IMR-90 (cell line): ENCODE measurements around the gene KIF20A. TPM values are rescaled to one million over a fixed set of nuclear protein-coding genes. Genes with fewer than 3 reads are reported as not detected.

Experiments used
- ATAC-seq: fragments of 200-7000 bp; cut with Tn5 transposase; 2 replicates; pipeline ENCODE4 v1.9.1; 2020; ENCODE audit warnings: low read depth, mild to moderate bottlenecking, moderate library complexity
- Bru-seq: library from RNA; stranded (reverse); fragments of 400-500 nt; gene quantifications from one replicate; lab custom pipeline; 2021; lab: Mats Ljungman, UMichigan
- BruChase-seq, 2 experiments: library from RNA; stranded (reverse); fragments of 400-500 nt; gene quantifications; one replicate each; lab custom pipeline; 2021; lab: Mats Ljungman, UMichigan
- BruUV-seq: library from RNA; stranded (reverse); fragments of 400-500 nt; replicated peaks from 2 replicates; lab custom pipeline; 2021; lab: Mats Ljungman, UMichigan
- CTCF ChIA-PET: fragments of 300-600 bp; formaldehyde crosslinking; extraction: SDS; loops from one replicate; lab custom pipeline; 2021; ENCODE audit warnings: antibody characterized with exemption; lab: Yijun Ruan, JAX
- POLR2A ChIA-PET: fragments of 300-600 bp; sonication (Branson Sonifier 250); formaldehyde crosslinking; loops from one replicate; lab custom pipeline; 2022; ENCODE audit warnings: antibody characterized with exemption; ENCODE audit not compliant: unreplicated experiment; lab: Charles Lee
- DNase-seq: peaks from one replicate; pipeline ENCODE4 v3.0.0; 2013
- H2AFZ ChIP-seq: replicated peaks from 2 replicates; pipeline ENCODE3; 2013; ENCODE audit warnings: low read length, mild to moderate bottlenecking; ENCODE audit not compliant: poor library complexity
- H2AK5ac ChIP-seq: 2 replicates; pipeline ENCODE4 v1.6.1; 2013; ENCODE audit warnings: low read depth, low read length, inconsistent platforms
- H2AK9ac ChIP-seq: replicated peaks from 2 replicates; pipeline ENCODE3; 2013; ENCODE audit warnings: mild to moderate bottlenecking, low read depth, low read length, moderate library complexity; ENCODE audit not compliant: poor library complexity
- H2BK120ac ChIP-seq: 2 replicates; pipeline ENCODE4 v1.6.1; 2013; ENCODE audit warnings: low read depth, low read length, inconsistent platforms
- H2BK15ac ChIP-seq: 3 replicates; pipeline ENCODE4 v1.6.1; 2013; ENCODE audit warnings: low read depth, low read length, inconsistent platforms
- H2BK20ac ChIP-seq: 2 replicates; pipeline ENCODE4 v1.6.1; 2013; ENCODE audit warnings: low read depth, mild to moderate bottlenecking, inconsistent platforms, low read length, moderate library complexity
- H2BK5ac ChIP-seq: 2 replicates; pipeline ENCODE4 v1.6.1; 2013; ENCODE audit warnings: mild to moderate bottlenecking, low read depth, low read length, inconsistent platforms; ENCODE audit not compliant: poor library complexity, severe bottlenecking
- H3K14ac ChIP-seq: replicated peaks from 2 replicates; pipeline ENCODE4 v1.6.1; 2013; ENCODE audit warnings: low read depth, low read length, inconsistent platforms
- H3K18ac ChIP-seq: 2 replicates; pipeline ENCODE4 v1.6.1; 2013; ENCODE audit warnings: low read depth, low read length, control low read depth
- H3K23ac ChIP-seq: 2 replicates; pipeline ENCODE4 v1.6.1; 2013; ENCODE audit warnings: low read depth, low read length, inconsistent platforms
- H3K27ac ChIP-seq: 2 replicates; pipeline ENCODE4 v1.5.1; 2013; ENCODE audit warnings: mild to moderate bottlenecking, control low read depth, low read length; ENCODE audit not compliant: insufficient read depth
- H3K27me3 ChIP-seq: 2 replicates; pipeline ENCODE4 v1.6.1; 2013; ENCODE audit warnings: low read length; ENCODE audit not compliant: control insufficient read depth, insufficient read depth
- H3K36me3 ChIP-seq: 2 replicates; pipeline ENCODE4 v1.6.1; 2013; ENCODE audit warnings: low read length, mixed read lengths; ENCODE audit not compliant: control insufficient read depth, insufficient read depth
- H3K4ac ChIP-seq: 2 replicates; pipeline ENCODE4 v1.6.1; 2013; ENCODE audit warnings: low read depth, low read length, inconsistent platforms
- H3K4me1 ChIP-seq: 2 replicates; pipeline ENCODE4 v1.6.1; 2013; ENCODE audit warnings: low read length, mixed read lengths; ENCODE audit not compliant: control insufficient read depth, insufficient read depth
- H3K4me2 ChIP-seq: 2 replicates; pipeline ENCODE4 v1.6.1; 2013; ENCODE audit warnings: low read depth, mild to moderate bottlenecking, control low read depth, low read length, moderate library complexity
- H3K4me3 ChIP-seq: 2 replicates; pipeline ENCODE4 v1.5.1; 2013; ENCODE audit warnings: low read depth, mild to moderate bottlenecking, control low read depth, low read length, moderate library complexity; ENCODE audit not compliant: insufficient read depth
- H3K56ac ChIP-seq: 2 replicates; pipeline ENCODE4 v1.6.1; 2013; ENCODE audit warnings: low read length, inconsistent platforms; ENCODE audit not compliant: insufficient read depth; ENCODE audit errors: extremely low read depth
- H3K79me1 ChIP-seq, 2 experiments: 2 replicates each; pipeline ENCODE4 v1.6.1; 2013; ENCODE audit warnings: low read length in 2 of 2, inconsistent platforms in 1 of 2, low read depth in 1 of 2
- H3K9ac ChIP-seq: 2 replicates; pipeline ENCODE4 v1.6.1; 2013; ENCODE audit warnings: low read depth, low read length, control low read depth
- H3K9me1 ChIP-seq: 2 replicates; pipeline ENCODE4 v1.6.1; 2013; ENCODE audit warnings: low read length, inconsistent platforms; ENCODE audit not compliant: insufficient read depth
- H3K9me3 ChIP-seq: 2 replicates; pipeline ENCODE4 v1.6.1; 2013; ENCODE audit warnings: low read length; ENCODE audit not compliant: control insufficient read depth, insufficient read depth
- H4K20me1 ChIP-seq: 2 replicates; pipeline ENCODE4 v1.6.1; 2013; ENCODE audit warnings: low read length, inconsistent platforms; ENCODE audit not compliant: insufficient read depth
- H4K5ac ChIP-seq: 2 replicates; pipeline ENCODE4 v1.6.1; 2013; ENCODE audit warnings: mild to moderate bottlenecking, low read depth, low read length, control low read depth
- H4K8ac ChIP-seq, 2 experiments: 2 replicates each; pipeline ENCODE4 v1.6.1; 2013; ENCODE audit warnings: low read depth in 2 of 2, low read length in 2 of 2, control low read depth in 1 of 2, inconsistent platforms in 1 of 2
- H4K91ac ChIP-seq: 2 replicates; pipeline ENCODE4 v1.6.1; 2013; ENCODE audit warnings: low read depth, low read length, inconsistent platforms; ENCODE audit not compliant: insufficient read depth
- CHD1 ChIP-seq: IDR thresholded peaks from 2 replicates; pipeline ENCODE4 v1.6.1; 2012; ENCODE audit warnings: low read depth, low read length, improper control_type of control experiment
- FOS ChIP-seq: fragments of 150-350 bp; IDR thresholded peaks from 2 replicates; pipeline ENCODE4 v1.6.1; 2016; ENCODE audit warnings: low read depth, low read length
- MXI1 ChIP-seq: IDR thresholded peaks from 2 replicates; pipeline ENCODE4 v1.6.1; 2012; ENCODE audit warnings: low read depth, mild to moderate bottlenecking, low read length, moderate library complexity, borderline replicate concordance
- POLR2A ChIP-seq: IDR thresholded peaks from 2 replicates; pipeline ENCODE4 v1.6.1; 2012; ENCODE audit warnings: mild to moderate bottlenecking, low read depth, low read length
- SMC3 ChIP-seq: fragments of 150-350 bp; IDR thresholded peaks from 2 replicates; pipeline ENCODE4 v1.6.1; 2016; ENCODE audit warnings: low read depth, mild to moderate bottlenecking, antibody characterized with exemption, low read length, moderate library complexity
- WGBS, 2 experiments: methylation state at CpG; one replicate each; pipeline versions ENCODE4 v1.1.5 to v1.1.7; 2013; ENCODE audit warnings: missing lambda C conversion rate in 2 of 2; ENCODE audit not compliant: insufficient read length in 1 of 2; ENCODE audit errors: extremely low coverage in 2 of 2; 5-methylcytosine and 5-hydroxymethylcytosine counted together
- dilution Hi-C: fragments of 300-500 bp; cut with HindIII; formaldehyde crosslinking; loops from one replicate; pipeline ENCODE4 v1.14.3; 2018; ENCODE audit warnings: low sequenced_read_pairs; ENCODE audit not compliant: unreplicated experiment
- in situ Hi-C: fragments of 300-500 bp; cut with MboI; formaldehyde crosslinking; loops from 3 replicates; pipeline ENCODE4 v1.14.3; 2019; ENCODE audit warnings: low sequenced_read_pairs, inconsistent platforms, mixed read lengths
- intact Hi-C: fragments of 100-400 bp; cut with micrococcal nuclease; formaldehyde crosslinking; loops from 2 replicates; pipeline ENCODE4 v1.10.0; 2022
- long read RNA-seq: library from polyadenylated mRNA; unstranded; transcript quantifications from one replicate; pipeline ENCODE4 v2.0.0, GENCODE V29; 2021; ENCODE audit not compliant: unreplicated experiment
- polyA plus RNA-seq, 3 experiments: library from polyadenylated mRNA; depleted of rRNA; stranded (reverse); fragments of >200 nt; gene quantifications; 2 replicates each; pipeline ENCODE4 v1.2.3, GENCODE V29; 2012; ENCODE audit warnings: low replicate concordance in 1 of 3
- total RNA-seq: library from RNA; depleted of rRNA; stranded (reverse); fragments of >200 nt; gene quantifications from 2 replicates; pipeline ENCODE4 v1.2.3, GENCODE V29; 2012; rRNA removed

KIF20A gene
- total RNA-seq (106 and 119 TPM in 2 replicates), polyA plus RNA-seq (2012; rRNA removed) (39.4 and 42.0 TPM in 2 replicates), Bru-seq, nascent RNA (percentile 45 among the genes with signal in this experiment), BruChase-seq, experiment 1, labeled RNA remaining after a 6-hour chase (percentile 56 among the genes with signal in this experiment), BruChase-seq, experiment 2, labeled RNA remaining after a 2-hour chase (percentile 41 among the genes with signal in this experiment)
- 18.4 and 23.3 TPM in 2 replicates for polyA plus RNA-seq (2012; cell fraction: cytosol; rRNA removed)
- polyA plus RNA-seq (2012; cell fraction: nucleus; rRNA removed; ENCODE audit: low replicate concordance): 16.2 and 30.2 TPM in 2 replicates
- long read RNA-seq, transcript KIF20A-201 (19 exons, 3,201 nt): major isoform, 11 of 12 reads
- long read RNA-seq, partial matches to known transcripts: 0 of 12 reads
- long read RNA-seq, other reads (novel, unspliced or antisense): 1 of 12 reads

DNA sequence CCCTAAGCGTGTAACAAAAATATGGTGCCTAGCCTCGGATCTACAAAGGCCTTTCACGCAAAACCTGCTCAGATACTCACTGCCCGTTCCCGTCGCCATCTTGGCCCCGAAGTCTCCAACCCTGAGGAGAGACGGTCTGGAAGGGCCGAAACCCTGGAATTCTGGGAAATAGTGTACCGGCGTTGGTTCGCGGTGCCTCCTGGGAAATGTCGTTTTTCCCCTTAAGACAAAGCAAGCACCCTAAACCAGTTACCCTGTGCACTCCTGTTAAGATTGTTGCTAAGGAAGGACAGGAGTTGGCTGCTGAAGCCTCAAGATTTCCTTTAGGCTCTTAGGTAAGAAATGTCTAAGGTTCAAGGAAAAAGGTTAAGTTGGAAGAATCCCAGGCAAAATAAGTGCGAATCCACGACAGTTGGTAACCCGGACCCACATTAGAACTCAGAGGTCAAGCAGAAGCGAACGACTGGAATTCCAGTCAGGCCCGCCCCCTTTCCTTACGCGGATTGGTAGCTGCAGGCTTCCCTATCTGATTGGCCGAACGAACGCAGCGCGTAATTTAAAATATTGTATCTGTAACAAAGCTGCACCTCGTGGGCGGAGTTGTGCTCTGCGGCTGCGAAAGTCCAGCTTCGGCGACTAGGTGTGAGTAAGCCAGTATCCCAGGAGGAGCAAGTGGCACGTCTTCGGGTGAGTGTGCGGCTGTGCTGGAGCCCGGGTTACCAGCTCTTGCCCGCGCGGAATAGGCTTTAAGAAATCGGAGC lies at the start of gene KIF20A, which contains the start of gene BRD8:
KIF20A (plus strand) TSS at position 597 of the 761 bp plus-strand sequence. CDS start 569 bp downstream, outside the sequence.
BRD8 (minus strand) TSS at position 115 of the 761 bp plus-strand sequence; CDS start at position 99, 16 bp downstream.
- in situ Hi-C loops: no loop called here
- Histone ChIP-seq H3K9me3 (no peaks in the 10 kb centered on the region), H2AK5ac (peak within 1 kb of the TSS; percentile 22; the same call in 1 of the 2 replicates), H4K8ac (peak within 1 kb of the TSS; percentile 72 to 100), H3K14ac (peak within 1 kb of the TSS; percentile 100), H2BK120ac (peak within 1 kb of the TSS; percentile 99), H3K4ac (peak within 1 kb of the TSS; percentile 99), H3K27ac (peak within 1 kb of the TSS; percentile 79), H2BK20ac (peak within 1 kb of the TSS; percentile 96), H2AFZ (peak within 1 kb of the TSS; percentile 93), H3K18ac (peak within 1 kb of the TSS; percentile 80), H3K4me1 (no peaks in the 10 kb centered on the region), H3K23ac (peak within 1 kb of the TSS; percentile 100), H3K79me1 (peaks cover 29 to 48% of the 10 kb centered on the region in 2 experiments), H2BK15ac (peak within 1 kb of the TSS; percentile 95; the same call in 1 of the 3 replicates), H2BK5ac (peak within 1 kb of the TSS; percentile 96), H3K27me3 (no peaks in the 10 kb centered on the region), H3K9ac (peak within 1 kb of the TSS; percentile 92), H4K91ac (peak within 1 kb of the TSS; percentile 98), H2AK9ac (peak within 1 kb of the TSS; percentile 92), H4K20me1 (0 out of 2 replicates have a peak, but pooled peaks cover 4% of the 10 kb centered on the region), H3K36me3 (peaks cover 11% of the 10 kb centered on the region), H3K9me1 (no peaks in the 10 kb centered on the region; the same call in 1 of the 2 replicates), H4K5ac (peak within 1 kb of the TSS; percentile 70), H3K56ac (peak within 1 kb of the TSS; percentile 100), H3K4me3 (peak within 1 kb of the TSS; percentile 76), H3K4me2 (peak within 1 kb of the TSS; percentile 87)
- ATAC-seq (peak; percentile 95), DNase-seq (peak; percentile 94)
- dilution Hi-C loops: no loop called here
- BruUV-seq: no TSS peak
- TF ChIP-seq SMC3 (no peak), MXI1 (peak; percentile 100), FOS (0 out of 2 replicates have a peak, but pooled peaks have one; percentile 12), POLR2A (peak; percentile 76), CHD1 (no peak)
- POLR2A ChIA-PET: interaction anchor here (0.5 to 0.6 kb wide), 2 partner anchors 287 to 324 kb away, joined by 3 to 6 read pairs; no protein-coding TSS in a partner anchor
- 0% methylated on average over 26 of the region's 41 CpGs; no CpG with 5 or more reads in 1 of the 2 experiments for WGBS, 2 experiments
- intact Hi-C loops: no loop called here
- CTCF ChIA-PET: interaction anchor here (1.4 kb wide), 1 partner anchor 9 kb away, joined by 3 read pairs; no protein-coding TSS in a partner anchor
